Gastroesophageal sphincter (tissue), 4 donors: ENCODE measurements around the gene HELZ. TPM values are rescaled to one million over a fixed set of nuclear protein-coding genes. Genes with fewer than 3 reads are reported as not detected.

Experiments
- small RNA-seq, 4 donors: library from RNA; depleted of rRNA; stranded (forward); fragments of <200 nt; gene quantifications; one replicate each; pipeline ENCODE3, GENCODE V24; 2016
- total RNA-seq, 4 donors: library from RNA; depleted of rRNA; stranded (reverse); fragments of >200 nt; gene quantifications; one replicate each; pipeline ENCODE4 v1.1.0, GENCODE V29; 2016

HELZ gene
- total RNA-seq, 4 donors from 2014 or later, result 43.7 to 70.2 (median 58.3) TPM

Small RNA genes lying within 50 kb of the gene (small RNA-seq; reads per million reads assigned to genes)
- 0 reads per million in 4 donors for gene AC007448.1
- gene RF00393, result 0 reads per million in 4 donors
- 0 reads per million in 4 donors for gene RNA5SP447

Other genes with a start within 250 kb of the HELZ start
- gene CACNG1, start 200.6 kb downstream of the HELZ start, total RNA-seq, result not detected
- 10 to 100 TPM; 28.3 to 47.3 (median 37.3) TPM for gene PSMD12, start 121.4 kb upstream of the HELZ start, total RNA-seq
- 10 to 100 TPM in 3 of 4 donors, 1 to 10 TPM in 1; 7.6 to 30.1 (median 15.1) TPM for gene PITPNC1, start 132.1 kb upstream of the HELZ start, total RNA-seq